PC-3 (cell line): Measurements from ENCODE around the gene STXBP6. TPM values are rescaled to one million over a fixed set of nuclear protein-coding genes. Genes with fewer than 3 reads are reported as not detected.

Experiments
- ATAC-seq: fragments of 200-7000 bp; cut with Tn5 transposase; 2 replicates; pipeline ENCODE4 v1.9.1; 2020; ENCODE audit warnings: mild to moderate bottlenecking, moderate library complexity
- BruUV-seq: library from RNA; stranded (reverse); fragments of 400-500 nt; replicated peaks from 2 replicates; lab custom pipeline; 2021; lab: Mats Ljungman, UMichigan
- CTCF ChIA-PET: fragments of 300-600 bp; sonication (Branson Sonifier 250); formaldehyde crosslinking; loops from one replicate; lab custom pipeline; 2022; ENCODE audit warnings: antibody characterized with exemption; lab: Charles Lee
- POLR2A ChIA-PET: fragments of 300-600 bp; sonication (Branson Sonifier 250); formaldehyde crosslinking; loops from one replicate; lab custom pipeline; 2022; ENCODE audit warnings: antibody characterized with exemption; ENCODE audit not compliant: unreplicated experiment; lab: Charles Lee
- DNase-seq: peaks from one replicate; pipeline ENCODE4 v3.0.0-alpha.2; 2015
- H2AFZ ChIP-seq: fragments of 300-600 bp; sonication (generic); 2 replicates; pipeline ENCODE4 v1.6.0; 2016; ENCODE audit warnings: antibody characterized with exemption, low read length
- H3F3A ChIP-seq: fragments of 300-600 bp; sonication (generic); one replicate; pipeline ENCODE4 v1.6.0; 2017; ENCODE audit warnings: antibody characterized with exemption, low read length, control low read depth, mild to moderate bottlenecking; ENCODE audit not compliant: unreplicated experiment
- H3K27ac ChIP-seq: fragments of 300-600 bp; sonication (generic); 2 replicates; pipeline ENCODE4 v1.5.1; 2016; ENCODE audit warnings: mild to moderate bottlenecking, low read length
- H3K27me3 ChIP-seq: fragments of 300-600 bp; sonication (generic); 2 replicates; pipeline ENCODE4 v1.6.1; 2016; ENCODE audit warnings: low read length, mixed read lengths
- H3K36me3 ChIP-seq: fragments of 300-600 bp; sonication (generic); 2 replicates; pipeline ENCODE4 v1.6.1; 2016; ENCODE audit warnings: low read depth, mixed run types, low read length, mixed read lengths
- H3K4me1 ChIP-seq: fragments of 300-600 bp; sonication (generic); 2 replicates; pipeline ENCODE4 v1.5.1; 2016; ENCODE audit warnings: low read length; ENCODE audit not compliant: insufficient read depth
- H3K4me2 ChIP-seq: fragments of 300-600 bp; sonication (generic); 2 replicates; pipeline ENCODE4 v1.6.0; 2016; ENCODE audit warnings: low read length
- H3K4me3 ChIP-seq: fragments of 300-600 bp; sonication (generic); 2 replicates; pipeline ENCODE4 v1.5.1; 2016; ENCODE audit warnings: mild to moderate bottlenecking, low read length, mixed read lengths
- H3K79me2 ChIP-seq: fragments of 300-600 bp; sonication (generic); 2 replicates; pipeline ENCODE4 v1.6.1; 2017; ENCODE audit warnings: low read length, mixed read lengths
- H3K9ac ChIP-seq: fragments of 300-600 bp; sonication (generic); 2 replicates; pipeline ENCODE4 v1.6.0; 2016; ENCODE audit warnings: mild to moderate bottlenecking, low read length
- H3K9me2 ChIP-seq: fragments of 300-600 bp; sonication (generic); replicated peaks from 2 replicates; pipeline ENCODE4 v1.6.1; 2016; ENCODE audit warnings: mixed run types, low read length, mixed read lengths
- H3K9me3 ChIP-seq: fragments of 300-600 bp; sonication (generic); 2 replicates; pipeline ENCODE4 v1.6.1; 2016; ENCODE audit warnings: low read length, mixed read lengths
- H4K20me1 ChIP-seq: fragments of 300-600 bp; sonication (generic); 2 replicates; pipeline ENCODE4 v1.6.1; 2016; ENCODE audit warnings: low read length, mixed read lengths
- EZH2 ChIP-seq: fragments of 300-600 bp; sonication (generic); IDR thresholded peaks from one replicate; pipeline ENCODE4 v1.6.1; 2017; ENCODE audit warnings: antibody characterized with exemption, mild to moderate bottlenecking, low read length; ENCODE audit not compliant: unreplicated experiment
- EZH2phosphoT487 ChIP-seq: fragments of 300-600 bp; sonication (generic); IDR thresholded peaks from 2 replicates; pipeline ENCODE4 v1.6.1; 2018; ENCODE audit warnings: mild to moderate bottlenecking, antibody characterized with exemption, low read length, borderline replicate concordance
- intact Hi-C: fragments of 100-400 bp; cut with micrococcal nuclease; formaldehyde crosslinking; loops from 2 replicates; pipeline ENCODE4 v1.9.0; 2023
- total RNA-seq: library from RNA; depleted of rRNA; stranded (reverse); fragments of >200 nt; gene quantifications from 2 replicates; pipeline ENCODE4 v1.2.3, GENCODE V29; 2014
- TF ChIP-seq, protein P1 (sequence below): fragments of 300-600 bp; sonication (generic); conservative IDR thresholded peaks from 2 replicates; pipeline ENCODE4 v1.5.1; 2017; ENCODE audit warnings: antibody characterized with exemption, low read depth, mild to moderate bottlenecking, low read length

STXBP6 gene
- total RNA-seq, 1 experiment from 2014 or later = 0.40 TPM

DNA sequence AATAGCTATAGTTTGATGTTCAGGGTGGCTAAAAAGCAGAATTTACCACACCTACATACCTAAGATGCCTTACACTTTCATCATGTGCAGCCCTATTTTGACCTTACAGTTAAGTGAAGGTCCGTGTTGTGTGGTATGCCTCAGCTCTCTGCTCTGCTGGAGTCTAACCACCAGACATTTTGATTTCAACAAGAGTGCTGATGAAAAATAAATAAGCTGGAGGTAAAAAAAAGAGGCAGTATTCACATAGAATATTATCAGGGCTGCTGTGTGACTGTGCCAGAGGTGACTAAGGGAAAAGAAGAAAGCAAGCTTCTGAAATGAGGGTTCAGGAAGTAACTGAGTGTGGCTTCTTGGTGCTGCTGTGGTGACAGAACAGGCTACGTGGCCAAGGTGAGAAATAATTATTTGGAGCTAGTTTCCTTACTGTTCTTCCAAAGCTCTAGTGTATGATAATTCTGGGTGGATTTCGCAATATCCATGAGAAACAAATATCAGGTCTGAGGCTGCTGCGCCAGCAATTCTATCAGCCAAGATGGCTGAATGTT is 188.8 kb downstream of the STXBP6 start:
- no peak for ATAC-seq
- Histone ChIP-seq H3K4me3 (no peak overlapping the region), H3K9me3 (no peaks in the 10 kb centered on the region), H3K27me3 (peaks cover 11% of the 10 kb centered on the region; the same call in 1 of the 2 replicates), H3K36me3 (no peaks in the 10 kb centered on the region), H3K4me1 (no peaks in the 10 kb centered on the region), H3K4me2 (no peak overlapping the region), H2AFZ (no peak overlapping the region), H3K27ac (no peak overlapping the region), H3K79me2 (no peaks in the 10 kb centered on the region), H3K9me2 (no peaks in the 10 kb centered on the region), H3F3A (no peaks in the 10 kb centered on the region), H4K20me1 (no peaks in the 10 kb centered on the region), H3K9ac (no peak overlapping the region)
- POLR2A ChIA-PET = no interaction called here
- no TSS peak for BruUV-seq
- TF ChIP-seq, protein P1, sequence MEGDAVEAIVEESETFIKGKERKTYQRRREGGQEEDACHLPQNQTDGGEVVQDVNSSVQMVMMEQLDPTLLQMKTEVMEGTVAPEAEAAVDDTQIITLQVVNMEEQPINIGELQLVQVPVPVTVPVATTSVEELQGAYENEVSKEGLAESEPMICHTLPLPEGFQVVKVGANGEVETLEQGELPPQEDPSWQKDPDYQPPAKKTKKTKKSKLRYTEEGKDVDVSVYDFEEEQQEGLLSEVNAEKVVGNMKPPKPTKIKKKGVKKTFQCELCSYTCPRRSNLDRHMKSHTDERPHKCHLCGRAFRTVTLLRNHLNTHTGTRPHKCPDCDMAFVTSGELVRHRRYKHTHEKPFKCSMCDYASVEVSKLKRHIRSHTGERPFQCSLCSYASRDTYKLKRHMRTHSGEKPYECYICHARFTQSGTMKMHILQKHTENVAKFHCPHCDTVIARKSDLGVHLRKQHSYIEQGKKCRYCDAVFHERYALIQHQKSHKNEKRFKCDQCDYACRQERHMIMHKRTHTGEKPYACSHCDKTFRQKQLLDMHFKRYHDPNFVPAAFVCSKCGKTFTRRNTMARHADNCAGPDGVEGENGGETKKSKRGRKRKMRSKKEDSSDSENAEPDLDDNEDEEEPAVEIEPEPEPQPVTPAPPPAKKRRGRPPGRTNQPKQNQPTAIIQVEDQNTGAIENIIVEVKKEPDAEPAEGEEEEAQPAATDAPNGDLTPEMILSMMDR = no peak
- no peak for TF ChIP-seq EZH2
- TF ChIP-seq EZH2phosphoT487 = no peak
- intact Hi-C loops = no loop called here
- no peak for DNase-seq
- CTCF ChIA-PET = no interaction called here

DNA sequence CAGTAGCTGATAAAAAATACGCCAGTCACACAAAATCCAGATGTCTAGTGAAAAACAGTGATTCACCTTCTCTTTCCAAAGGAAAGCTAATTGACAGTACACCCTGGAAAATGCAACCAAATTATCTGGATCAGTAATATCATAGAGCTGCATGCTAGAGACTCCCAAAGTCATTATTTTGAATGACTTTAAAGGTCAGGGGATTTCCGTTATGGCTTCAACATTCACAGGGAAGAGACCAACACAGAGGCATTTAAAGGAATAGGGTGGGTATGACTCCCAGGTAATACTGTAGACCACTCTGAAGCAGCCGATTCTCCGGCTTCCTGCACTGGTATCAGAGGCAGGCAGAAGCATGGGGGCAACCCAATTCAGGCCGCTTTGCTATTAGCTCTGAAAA is 190.4 kb downstream of the STXBP6 start:
- H3F3A ChIP-seq = no peaks in the 10 kb centered on the region
- H3K27me3 ChIP-seq = peaks cover 18% of the 10 kb centered on the region; the same call in 1 of the 2 replicates
- H3K4me1 ChIP-seq = no peaks in the 10 kb centered on the region
- H3K36me3 ChIP-seq = no peaks in the 10 kb centered on the region
- ChIA-PET POLR2A (no interaction called here), CTCF (no interaction called here)
- no peaks in the 10 kb centered on the region for H3K9me3 ChIP-seq
- H3K9ac ChIP-seq = no peak overlapping the region
- intact Hi-C loops = no loop called here
- H3K79me2 ChIP-seq = no peaks in the 10 kb centered on the region
- H2AFZ ChIP-seq = no peak overlapping the region
- no peak overlapping the region for H3K4me3 ChIP-seq
- DNase-seq (no peak), ATAC-seq (no peak)
- TF ChIP-seq, protein P1 = no peak
- TF ChIP-seq EZH2 (no peak), EZH2phosphoT487 (no peak)
- H3K4me2 ChIP-seq = no peak overlapping the region
- BruUV-seq = no TSS peak
- H4K20me1 ChIP-seq = no peaks in the 10 kb centered on the region
- no peak overlapping the region for H3K27ac ChIP-seq
- H3K9me2 ChIP-seq = no peaks in the 10 kb centered on the region

DNA sequence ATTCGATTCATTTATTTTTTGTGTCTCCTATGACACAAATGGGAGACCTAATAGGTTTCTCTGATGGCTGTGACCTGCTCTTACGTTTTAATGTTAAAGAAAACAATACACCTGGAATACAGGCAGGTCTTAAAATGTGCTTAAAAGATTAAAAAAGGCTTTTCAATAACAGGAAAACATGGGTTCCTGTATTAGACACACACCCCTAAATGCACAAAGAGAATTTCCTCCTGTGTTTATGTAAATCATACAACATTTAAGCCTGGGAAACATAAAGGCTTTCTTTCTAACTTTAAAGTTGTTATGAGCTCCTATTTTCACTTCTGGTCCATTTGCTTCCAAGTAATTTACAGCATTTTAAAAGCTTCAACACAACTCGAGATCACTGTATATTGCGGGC is 191.3 kb downstream of the STXBP6 start:
- Histone ChIP-seq H3F3A (no peaks in the 10 kb centered on the region), H2AFZ (no peak overlapping the region), H3K4me2 (no peak overlapping the region), H3K9me3 (no peaks in the 10 kb centered on the region), H3K4me1 (no peaks in the 10 kb centered on the region), H3K9me2 (no peaks in the 10 kb centered on the region), H3K79me2 (no peaks in the 10 kb centered on the region), H3K27me3 (peaks cover 18% of the 10 kb centered on the region; the same call in 1 of the 2 replicates), H3K27ac (no peak overlapping the region), H3K36me3 (no peaks in the 10 kb centered on the region), H3K4me3 (no peak overlapping the region), H3K9ac (no peak overlapping the region), H4K20me1 (no peaks in the 10 kb centered on the region)
- ATAC-seq (no peak), DNase-seq (no peak)
- intact Hi-C loops = no loop called here
- POLR2A ChIA-PET = no interaction called here
- CTCF ChIA-PET = no interaction called here
- TF ChIP-seq EZH2 (no peak), EZH2phosphoT487 (no peak)
- TF ChIP-seq, protein P1 = no peak
- no TSS peak for BruUV-seq
